ENCODE results near the gene CACNB2.

CACNB2 gene

GRCh38 chr10:18221123-18221522 is 80.9 kb downstream of the CACNB2 start:
- TF ChIP-seq, protein P1, sequence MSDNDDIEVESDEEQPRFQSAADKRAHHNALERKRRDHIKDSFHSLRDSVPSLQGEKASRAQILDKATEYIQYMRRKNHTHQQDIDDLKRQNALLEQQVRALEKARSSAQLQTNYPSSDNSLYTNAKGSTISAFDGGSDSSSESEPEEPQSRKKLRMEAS (IDR thresholded peaks at IDR 0.05; ENCODE audit: low read depth, low read length), result no peak
- TF ChIP-seq, protein P2, sequence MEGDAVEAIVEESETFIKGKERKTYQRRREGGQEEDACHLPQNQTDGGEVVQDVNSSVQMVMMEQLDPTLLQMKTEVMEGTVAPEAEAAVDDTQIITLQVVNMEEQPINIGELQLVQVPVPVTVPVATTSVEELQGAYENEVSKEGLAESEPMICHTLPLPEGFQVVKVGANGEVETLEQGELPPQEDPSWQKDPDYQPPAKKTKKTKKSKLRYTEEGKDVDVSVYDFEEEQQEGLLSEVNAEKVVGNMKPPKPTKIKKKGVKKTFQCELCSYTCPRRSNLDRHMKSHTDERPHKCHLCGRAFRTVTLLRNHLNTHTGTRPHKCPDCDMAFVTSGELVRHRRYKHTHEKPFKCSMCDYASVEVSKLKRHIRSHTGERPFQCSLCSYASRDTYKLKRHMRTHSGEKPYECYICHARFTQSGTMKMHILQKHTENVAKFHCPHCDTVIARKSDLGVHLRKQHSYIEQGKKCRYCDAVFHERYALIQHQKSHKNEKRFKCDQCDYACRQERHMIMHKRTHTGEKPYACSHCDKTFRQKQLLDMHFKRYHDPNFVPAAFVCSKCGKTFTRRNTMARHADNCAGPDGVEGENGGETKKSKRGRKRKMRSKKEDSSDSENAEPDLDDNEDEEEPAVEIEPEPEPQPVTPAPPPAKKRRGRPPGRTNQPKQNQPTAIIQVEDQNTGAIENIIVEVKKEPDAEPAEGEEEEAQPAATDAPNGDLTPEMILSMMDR (IDR thresholded peaks at IDR 0.05; ENCODE audit: low read depth, low read length), result no peak
- TF ChIP-seq MYC (IDR thresholded peaks at IDR 0.05; ENCODE audit: low read depth, low read length) (no peak), POLR2A (IDR thresholded peaks at IDR 0.05; ENCODE audit: extremely low read depth, insufficient read length) (no peak)
- no peak for DNase-seq (ENCODE audit: low read depth)

GRCh38 chr10:18221882-18222281 is 81.7 kb downstream of the CACNB2 start:
- no peak for DNase-seq (ENCODE audit: low read depth)
- TF ChIP-seq MYC (IDR thresholded peaks at IDR 0.05; ENCODE audit: low read depth, low read length) (no peak), POLR2A (IDR thresholded peaks at IDR 0.05; ENCODE audit: extremely low read depth, insufficient read length) (no peak)
- TF ChIP-seq, protein P1 (IDR thresholded peaks at IDR 0.05; ENCODE audit: low read depth, low read length), result no peak

More at GRCh38 chr10:18221123-18221522, 80.9 kb downstream of the CACNB2 start:
- H3K4me3 ChIP-seq (ENCODE audit: low read depth, low read length), result no peak overlapping the region

DNA sequence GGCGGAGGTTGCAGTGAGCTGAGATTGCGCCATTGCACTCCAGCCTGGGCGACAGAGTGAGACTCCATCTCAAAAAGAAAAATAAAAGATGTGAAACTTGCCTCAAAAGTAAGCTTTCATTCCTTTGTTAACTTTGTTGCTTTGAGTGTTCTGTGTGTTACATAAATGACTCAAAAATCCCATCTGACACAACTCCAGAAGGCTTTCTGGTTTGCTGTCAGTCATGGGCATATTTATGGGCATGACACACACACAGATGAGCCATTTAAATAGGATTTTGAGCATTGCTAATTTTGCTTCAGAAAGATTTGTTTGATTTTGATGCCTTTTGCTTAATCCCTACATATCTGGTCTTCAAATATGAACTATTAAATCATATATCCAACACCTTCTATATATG is 82.6 kb downstream of the CACNB2 start:
- no peak overlapping the region for H3K4me3 ChIP-seq (ENCODE audit: low read depth, low read length)
- no peak for TF ChIP-seq POLR2A (IDR thresholded peaks at IDR 0.05; ENCODE audit: extremely low read depth, insufficient read length)
- TF ChIP-seq, protein P1 (IDR thresholded peaks at IDR 0.05; ENCODE audit: low read depth, low read length), result no peak
- TF ChIP-seq, protein P2 (IDR thresholded peaks at IDR 0.05; ENCODE audit: low read depth, low read length), result no peak
- TF ChIP-seq MYC (IDR thresholded peaks at IDR 0.05; ENCODE audit: low read depth, low read length), result no peak
- DNase-seq (ENCODE audit: low read depth), result no peak

More at GRCh38 chr10:18221882-18222281, 81.7 kb downstream of the CACNB2 start:
- no peak overlapping the region for H3K4me3 ChIP-seq (ENCODE audit: low read depth, low read length)

DNA sequence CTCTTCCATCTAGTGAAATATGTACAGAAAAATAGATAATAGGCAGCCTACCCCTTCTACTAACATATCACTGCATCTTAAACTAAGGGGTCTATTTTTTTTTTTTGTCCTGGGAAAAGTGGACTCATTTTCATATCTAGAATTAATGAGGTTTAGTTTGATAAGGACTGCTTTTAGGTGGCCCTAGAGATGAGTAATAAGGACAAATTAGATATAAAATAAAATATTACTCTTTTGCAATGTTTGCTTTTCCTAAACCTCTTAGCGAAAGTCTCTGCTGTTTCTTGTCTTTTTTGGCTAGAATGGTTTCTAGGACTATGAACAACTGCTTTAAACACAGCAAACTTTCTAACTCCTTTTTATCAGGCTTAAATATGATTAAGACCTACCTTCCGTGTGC is 83.7 kb downstream of the CACNB2 start:
- TF ChIP-seq, protein P2 (IDR thresholded peaks at IDR 0.05; ENCODE audit: low read depth, low read length), result no peak
- TF ChIP-seq MYC (IDR thresholded peaks at IDR 0.05; ENCODE audit: low read depth, low read length), result no peak
- TF ChIP-seq, protein P1 (IDR thresholded peaks at IDR 0.05; ENCODE audit: low read depth, low read length), result no peak
- TF ChIP-seq POLR2A (IDR thresholded peaks at IDR 0.05; ENCODE audit: extremely low read depth, insufficient read length), result no peak
- no peak for DNase-seq (ENCODE audit: low read depth)
- no peak overlapping the region for H3K4me3 ChIP-seq (ENCODE audit: low read depth, low read length)

- no peak overlapping the region for H3K4me3 ChIP-seq (ENCODE audit: low read depth, low read length)
- DNase-seq (ENCODE audit: low read depth), result no peak
- TF ChIP-seq, protein P2 (IDR thresholded peaks at IDR 0.05; ENCODE audit: low read depth, low read length), result no peak
- TF ChIP-seq MYC (IDR thresholded peaks at IDR 0.05; ENCODE audit: low read depth, low read length), result no peak
- no peak for TF ChIP-seq POLR2A (IDR thresholded peaks at IDR 0.05; ENCODE audit: extremely low read depth, insufficient read length)
- TF ChIP-seq, protein P1 (IDR thresholded peaks at IDR 0.05; ENCODE audit: low read depth, low read length), result no peak
These were observed 84.6 kb downstream of the CACNB2 start for GRCh38 chr10:18224626-18225445.

DNA sequence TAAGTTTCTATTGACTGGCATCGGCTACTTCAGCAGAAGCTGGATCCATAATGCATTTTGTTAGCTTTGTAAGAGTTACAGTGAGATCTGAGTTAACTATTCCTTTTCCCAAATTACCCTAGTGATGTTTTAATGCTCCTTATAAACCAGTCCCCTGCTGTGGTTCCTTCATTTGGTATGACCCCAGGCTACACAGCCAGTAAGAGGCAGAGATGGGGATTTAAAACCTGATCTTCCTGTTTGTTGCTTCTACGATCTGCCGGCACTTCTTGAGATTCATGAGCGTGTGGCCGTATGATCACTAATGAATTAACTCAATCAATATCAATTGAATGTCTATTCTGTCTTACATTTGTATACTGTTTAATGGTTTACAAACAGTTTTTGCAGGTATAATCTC is 86.1 kb downstream of the CACNB2 start:
- TF ChIP-seq MYC (IDR thresholded peaks at IDR 0.05; ENCODE audit: low read depth, low read length), result no peak
- TF ChIP-seq, protein P1 (IDR thresholded peaks at IDR 0.05; ENCODE audit: low read depth, low read length), result no peak
- TF ChIP-seq POLR2A (IDR thresholded peaks at IDR 0.05; ENCODE audit: extremely low read depth, insufficient read length), result no peak
- TF ChIP-seq, protein P2 (IDR thresholded peaks at IDR 0.05; ENCODE audit: low read depth, low read length), result no peak
- H3K4me3 ChIP-seq (ENCODE audit: low read depth, low read length), result no peak overlapping the region
- no peak for DNase-seq (ENCODE audit: low read depth)

Data from NB4 (cell line).